HG03432 (cell line): ENCODE measurements around the gene KRTAP5-11.
"Not testable (repeated sequence)": the region's sequence is repeated elsewhere in the genome, so short reads cannot be mapped to it uniquely, and the experiment has no call there.

Source experiments
- ATAC-seq: cut with Tn5 transposase; IDR thresholded peaks from one replicate; pipeline ENCODE4 v1.9.1; 2021; ENCODE audit warnings: mild to moderate bottlenecking, moderate library complexity; ENCODE audit not compliant: unreplicated experiment

The KRTAP5-11 gene

DNA sequence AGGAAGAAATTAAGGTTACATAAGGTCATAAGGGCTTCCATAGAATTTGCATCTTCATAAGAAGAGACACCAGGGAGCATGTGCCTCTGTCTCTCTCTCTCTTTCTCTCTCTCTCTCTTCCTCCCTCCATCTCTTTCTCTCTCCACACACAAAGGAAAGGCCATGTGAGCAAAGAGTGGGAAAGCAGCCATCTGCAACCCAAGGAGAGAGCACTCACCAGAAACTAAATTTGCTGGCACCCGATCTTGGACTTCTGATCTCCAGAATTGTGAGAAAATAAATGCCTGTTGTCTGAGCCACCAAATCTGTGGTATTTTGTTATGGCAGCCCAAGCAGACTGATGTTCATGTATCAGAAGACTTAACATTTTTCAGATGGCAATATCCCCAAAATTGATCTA is 23.7 kb downstream of the KRTAP5-11 start:
- ATAC-seq, result no peak

DNA sequence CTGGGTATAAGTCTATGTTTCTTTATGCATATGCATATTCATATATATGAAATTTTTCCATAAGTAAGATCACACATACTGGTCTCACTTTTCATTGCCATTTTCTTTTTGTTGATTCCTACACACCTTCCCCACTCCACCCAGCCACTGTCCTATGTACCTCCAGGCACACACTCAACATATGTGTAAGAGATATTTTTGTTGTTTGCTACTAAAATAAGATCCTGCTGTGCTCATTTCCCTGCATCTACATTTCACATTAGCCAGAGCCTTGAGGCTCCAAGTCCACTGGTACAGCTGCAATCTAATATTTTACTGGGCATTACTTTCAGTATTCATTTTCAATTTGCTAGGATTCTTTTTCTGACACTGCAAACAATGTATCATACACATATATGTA is 25.4 kb downstream of the KRTAP5-11 start:
- no peak for ATAC-seq

- no peak for ATAC-seq
Observed at GRCh38 chr11:71556018-71556417, 26.7 kb downstream of the KRTAP5-11 start.

- no peak for ATAC-seq
Observed at GRCh38 chr11:71555508-71555907, 27.2 kb downstream of the KRTAP5-11 start.

GRCh38 chr11:71554996-71555395 is 27.7 kb downstream of the KRTAP5-11 start:
- no peak for ATAC-seq

- no peak for ATAC-seq
Observed at GRCh38 chr11:71551711-71552110, 31.0 kb downstream of the KRTAP5-11 start.

- no peak for ATAC-seq
Observed at GRCh38 chr11:71548716-71549151, 33.9 kb downstream of the KRTAP5-11 start.

DNA sequence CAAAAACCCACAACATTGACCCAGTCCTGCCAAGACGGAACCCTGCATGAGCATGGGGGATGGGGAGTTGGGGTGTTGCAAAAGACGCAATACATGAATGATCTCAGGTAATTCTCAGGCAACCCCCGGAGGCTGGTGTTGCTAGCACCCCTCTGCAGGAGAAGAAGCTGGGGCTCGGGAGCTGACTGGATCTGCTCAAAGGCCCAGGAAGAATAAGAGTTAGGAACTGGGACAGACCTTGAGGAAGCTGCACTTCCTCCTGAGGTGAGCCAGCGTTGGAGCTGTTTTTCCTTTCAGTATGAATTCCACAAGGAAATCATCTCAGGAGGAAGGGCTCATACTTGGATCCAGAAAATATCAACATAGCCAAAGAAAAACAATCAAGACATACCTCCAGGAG is 34.6 kb downstream of the KRTAP5-11 start, which contains the start of gene KRTAP5-9:
Gene KRTAP5-9 (plus strand): TSS at position 301 of the 400 bp plus-strand sequence. CDS start 238 bp downstream, outside the sequence.
- no peak for ATAC-seq

GRCh38 chr11:71545405-71545966 is 37.2 kb downstream of the KRTAP5-11 start:
- ATAC-seq, result no peak

GRCh38 chr11:71544525-71545214 is 38.0 kb downstream of the KRTAP5-11 start:
- ATAC-seq, result no peak

GRCh38 chr11:71543866-71544265 is 38.8 kb downstream of the KRTAP5-11 start:
- ATAC-seq, result no peak

- no peak for ATAC-seq
Observed at GRCh38 chr11:71542879-71543777, 39.5 kb downstream of the KRTAP5-11 start.

DNA sequence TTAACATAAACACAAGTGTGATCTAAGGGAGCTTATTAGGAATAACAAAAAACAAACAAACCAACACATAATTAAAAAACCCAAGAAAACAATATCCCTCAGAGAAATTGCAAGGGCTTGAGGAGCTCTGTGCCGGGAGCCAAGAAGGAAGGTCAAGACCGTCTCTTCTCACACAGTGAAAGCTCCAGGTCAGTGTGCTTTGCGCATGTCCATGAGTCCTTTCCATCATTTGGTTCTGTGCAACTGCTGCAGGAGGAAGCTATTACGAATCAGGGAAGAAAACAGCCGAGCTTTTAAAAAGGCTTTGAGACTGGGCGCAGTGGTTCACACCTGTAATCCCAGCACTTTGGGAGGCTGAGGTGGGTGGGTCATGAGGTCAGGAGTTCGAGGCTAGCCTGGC is 40.3 kb downstream of the KRTAP5-11 start:
- no peak for ATAC-seq

- peak; percentile 66 for ATAC-seq
Observed at GRCh38 chr11:71540521-71541304, 42.0 kb downstream of the KRTAP5-11 start.

DNA sequence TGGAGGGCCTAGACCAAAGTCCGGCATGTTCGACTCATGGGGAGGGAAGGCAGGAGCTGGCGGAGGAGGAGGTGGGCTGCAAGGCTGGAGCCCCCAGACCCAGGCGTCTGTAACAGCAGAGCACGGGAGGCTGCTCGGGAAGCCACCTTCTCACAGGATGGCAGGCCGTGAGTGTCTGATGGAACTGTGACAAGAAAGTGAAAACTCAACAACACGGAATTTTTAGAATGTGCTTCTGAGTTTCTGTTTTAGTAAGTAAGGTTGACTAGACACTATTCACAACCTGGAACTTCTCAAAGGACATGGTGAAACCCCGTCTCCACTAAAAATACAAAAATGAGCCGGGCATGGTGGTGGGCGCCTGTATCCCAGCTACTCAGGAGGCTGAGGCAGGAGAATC is 42.7 kb downstream of the KRTAP5-11 start:
- ATAC-seq, result peak; percentile 47

GRCh38 chr11:71539017-71539416 is 43.7 kb downstream of the KRTAP5-11 start:
- ATAC-seq, result no peak

GRCh38 chr11:71538666-71538990 is 44.0 kb downstream of the KRTAP5-11 start:
- ATAC-seq, result no peak

- not testable (repeated sequence) for ATAC-seq
Observed at GRCh38 chr11:71537977-71538665, 44.6 kb downstream of the KRTAP5-11 start, which contains the start of gene KRTAP5-8. TSS of gene KRTAP5-8 (plus strand) at chr11:71538025. CDS start at chr11:71538056, 31 bp downstream.

DNA sequence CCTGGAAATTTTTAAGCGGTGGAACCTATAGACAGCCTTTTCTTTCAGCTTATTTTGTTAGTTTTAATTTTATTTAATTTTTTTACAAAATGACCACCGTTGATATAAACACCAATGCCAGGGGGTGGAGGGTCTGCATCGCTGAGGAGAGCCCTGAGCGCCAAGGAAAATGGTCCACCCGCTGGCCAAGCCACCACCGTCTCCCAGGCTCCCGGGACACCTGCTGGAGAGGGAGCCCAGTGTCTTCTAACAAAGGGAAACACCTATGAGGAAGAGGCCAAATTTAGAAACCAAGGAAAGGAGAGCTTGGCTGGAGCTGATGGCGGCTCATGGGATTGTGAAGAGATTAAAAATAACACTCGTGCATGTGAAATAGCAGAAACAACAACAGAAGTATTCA is 45.1 kb downstream of the KRTAP5-11 start:
- no peak for ATAC-seq

DNA sequence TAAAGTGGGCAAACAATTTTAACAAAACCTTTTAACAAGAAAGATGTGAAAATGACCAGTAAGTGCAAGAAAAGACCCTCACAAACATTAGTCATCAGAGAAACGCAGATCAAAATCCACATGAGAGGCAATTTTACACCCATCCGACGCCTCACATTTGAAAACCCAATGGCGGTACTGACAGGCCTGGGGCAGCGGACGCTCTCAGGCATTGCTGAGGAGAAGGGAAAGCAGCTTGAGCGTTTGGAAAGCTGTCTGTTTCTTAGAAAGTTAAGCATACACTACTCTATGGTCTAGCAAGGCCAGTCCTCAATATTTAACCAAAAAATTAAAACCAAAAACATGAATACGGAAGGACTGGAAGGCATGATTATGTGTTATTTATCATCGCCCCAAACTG is 46.9 kb downstream of the KRTAP5-11 start:
- no peak for ATAC-seq
